Astrocyte (in vitro differentiated cells and primary cell): ENCODE data around the gene PCA3.

ENCODE experiments used
- CTCF ChIP-seq: IDR thresholded peaks from 2 replicates; pipeline ENCODE4 v1.5.1; 2011; ENCODE audit warnings: low read depth, mild to moderate bottlenecking, inconsistent platforms, low read length, moderate library complexity; ENCODE audit not compliant: insufficient read depth
- EZH2 ChIP-seq: IDR thresholded peaks from 2 replicates; pipeline ENCODE4 v1.6.1; 2012; ENCODE audit warnings: mild to moderate bottlenecking, low read length, inconsistent platforms; ENCODE audit not compliant: insufficient read depth

GRCh38 chr9:76725885-76726284 is 38.4 kb upstream of the PCA3 start:
- TF ChIP-seq CTCF: no peak
- TF ChIP-seq EZH2: no peak
